HepG2 (cell line): ENCODE results near the gene ALS2. TPM values are rescaled to one million over a fixed set of nuclear protein-coding genes. Genes with fewer than 3 reads are reported as not detected.
A peak's percentile ranks its signal among the peaks of the same experiment; 100 is the strongest.

Experiments
- ATAC-seq: fragments of 200-7000 bp; cut with Tn5 transposase; 3 replicates; pipeline ENCODE4 v1.9.1; 2020; ENCODE audit warnings: mild to moderate bottlenecking, moderate library complexity
- BruUV-seq: library from RNA; stranded (reverse); fragments of 400-500 nt; replicated peaks from 2 replicates; lab custom pipeline; 2021; lab: Mats Ljungman, UMichigan
- CTCF ChIA-PET: fragments of 300-600 bp; formaldehyde crosslinking; extraction: SDS; loops from one replicate; lab custom pipeline; 2021; ENCODE audit warnings: low total read pairs, inconsistent platforms, low intra/inter-chr PET ratio; lab: Yijun Ruan, JAX
- POLR2A ChIA-PET: fragments of 350-600 bp; sonication (Branson Sonifier 250); formaldehyde crosslinking; loops from one replicate; lab custom pipeline; 2020; ENCODE audit warnings: antibody characterized with exemption, inconsistent platforms; lab: Yijun Ruan, JAX
- DNase-seq: peaks from one replicate; pipeline ENCODE4 v3.0.0-alpha.2; 2015; ENCODE audit warnings: low spot score
- FAIRE-seq: peaks from 3 replicates; lab custom pipeline; 2011; peaks lifted over from hg19 to GRCh38; lab: Jason Lieb, UNC
- H2AFZ ChIP-seq: one replicate; pipeline ENCODE4 v1.6.1; 2011; ENCODE audit warnings: low read length, inconsistent platforms
- H3K27ac ChIP-seq: fragments of 300-600 bp; 3 replicates; pipeline ENCODE4 v1.8.0; 2011; ENCODE audit warnings: mixed run types, mild to moderate bottlenecking, mixed read lengths, low read length, inconsistent platforms; ENCODE audit not compliant: insufficient read depth; ENCODE audit errors: extremely low read length
- H3K27me3 ChIP-seq, 2 experiments: fragments of 200-600 bp in 1 of 2; 2 replicates in 1 of 2; 3 replicates in 1 of 2; pipeline versions ENCODE4 v1.6.0 to v1.8.0; 2011; ENCODE audit warnings: low read length in 2 of 2, mild to moderate bottlenecking in 2 of 2, moderate library complexity in 2 of 2, inconsistent platforms in 1 of 2; ENCODE audit not compliant: insufficient read depth in 2 of 2, control insufficient read depth in 1 of 2
- H3K36me3 ChIP-seq, 2 experiments: fragments of 200-600 bp in 1 of 2; replicated peaks in 1 of 2; 2 replicates in 1 of 2; 3 replicates in 1 of 2; pipeline versions ENCODE4 v1.5.1 to v1.8.0; 2011; ENCODE audit warnings: low read length in 2 of 2, inconsistent platforms in 1 of 2; ENCODE audit not compliant: insufficient read depth in 2 of 2, control insufficient read depth in 1 of 2
- H3K4me1 ChIP-seq: 2 replicates; pipeline ENCODE4 v1.5.1; 2012; ENCODE audit warnings: low read length, inconsistent platforms; ENCODE audit not compliant: insufficient read depth
- H3K4me2 ChIP-seq: 2 replicates; pipeline ENCODE4 v1.6.0; 2011; ENCODE audit warnings: low read depth, low read length, inconsistent platforms
- H3K4me3 ChIP-seq, 3 experiments: fragments of 200-600 bp in 1 of 3; sonication (generic), shearing (Covaris generic) in 1 of 3; replicated peaks in 1 of 3; 2 replicates each; pipeline ENCODE4 v1.5.1; 2011 to 2016; ENCODE audit warnings: low read length in 3 of 3, inconsistent platforms in 2 of 3, low read depth in 2 of 3, mild to moderate bottlenecking in 2 of 3, control low read depth in 1 of 3, mixed read lengths in 1 of 3; ENCODE audit not compliant: insufficient read depth in 1 of 3
- H3K79me2 ChIP-seq: one replicate; pipeline ENCODE4 v1.6.1; 2011; ENCODE audit warnings: low read length, inconsistent platforms; ENCODE audit not compliant: insufficient read depth
- H3K9ac ChIP-seq: 2 replicates; pipeline ENCODE4 v1.6.0; 2011; ENCODE audit warnings: mild to moderate bottlenecking, low read depth, low read length, inconsistent platforms; ENCODE audit not compliant: insufficient read depth
- H3K9me3 ChIP-seq: 2 replicates; pipeline ENCODE4 v1.5.1; 2012; ENCODE audit warnings: mild to moderate bottlenecking, low read length
- H4K20me1 ChIP-seq: 2 replicates; pipeline ENCODE4 v1.6.0; 2011; ENCODE audit warnings: inconsistent platforms, mild to moderate bottlenecking, low read length, moderate library complexity; ENCODE audit not compliant: insufficient read depth
- ARNTL ChIP-seq: sonication (generic); formaldehyde crosslinking; IDR thresholded peaks from 2 replicates; pipeline ENCODE4 v1.4.0; 2020; ENCODE audit warnings: mild to moderate bottlenecking, missing genetic modification reagents
- FOXA3 ChIP-seq: IDR thresholded peaks from 2 replicates; pipeline ENCODE4 v1.6.1; 2016; ENCODE audit warnings: missing genetic modification reagents, missing compliant biosample characterization
- GATAD2A ChIP-seq: IDR thresholded peaks from 2 replicates; pipeline ENCODE4 v1.6.1; 2016
- PITX1 ChIP-seq: sonication (generic); formaldehyde crosslinking; IDR thresholded peaks from 2 replicates; pipeline ENCODE4 v1.5.1; 2020; ENCODE audit warnings: mild to moderate bottlenecking, missing genetic modification reagents
- SAP130 ChIP-seq: IDR thresholded peaks from 2 replicates; pipeline ENCODE4 v1.6.1; 2016; ENCODE audit warnings: low read depth
- SOX5 ChIP-seq: IDR thresholded peaks from 2 replicates; pipeline ENCODE4 v1.6.1; 2016; ENCODE audit warnings: borderline replicate concordance
- THAP11 ChIP-seq: IDR thresholded peaks from 2 replicates; pipeline ENCODE4 v1.6.1; 2016; ENCODE audit warnings: missing biosample characterization, missing genetic modification reagents
- WGBS: methylation state at CpG from one replicate; pipeline ENCODE4 v1.1.6; 2017; ENCODE audit warnings: low lambda C conversion rate; 5-methylcytosine and 5-hydroxymethylcytosine counted together
- in situ Hi-C: cut with HindIII; loops from 2 replicates; pipeline ENCODE4 v1.10.0; 2017; ENCODE audit warnings: low pct_unique_long_range_greater_than_20kb; ENCODE audit not compliant: extremely low pct_ligation_motif_present
- intact Hi-C: fragments of 100-400 bp; cut with micrococcal nuclease; formaldehyde crosslinking; loops from one replicate; pipeline ENCODE4 v1.10.0; 2022; ENCODE audit not compliant: unreplicated experiment
- polyA plus RNA-seq, 8 experiments: library from polyadenylated mRNA; depleted of rRNA in 3 of 8; stranded (reverse) in 7 of 8; unstranded in 1 of 8; fragments of >200 nt; fragmentation: Illumina TruSeq in 4 of 8; extraction: Trizol in 4 of 8; gene quantifications; 2 replicates each; pipeline versions ENCODE4 v1.2.1 to v1.2.3, GENCODE V29; 2011 to 2016; ENCODE audit warnings: low read depth in 4 of 8, missing spikeins in 1 of 8, mixed read lengths in 1 of 8; ENCODE audit not compliant: insufficient read depth in 1 of 8
- total RNA-seq, 5 experiments: library from RNA; depleted of rRNA; stranded (reverse); fragments of >200 nt; fragmentation: Illumina TruSeq; extraction: Trizol; gene quantifications; 2 replicates each; pipeline ENCODE4 v1.2.3, GENCODE V29; 2016; ENCODE audit warnings: low read depth in 1 of 5
- TF ChIP-seq, protein P1 (sequence below): sonication (generic); formaldehyde crosslinking; IDR thresholded peaks from 2 replicates; pipeline ENCODE4 v1.4.0; 2020; ENCODE audit warnings: missing genetic modification reagents, borderline replicate concordance
- TF ChIP-seq, protein P2 (sequence below): sonication (generic); formaldehyde crosslinking; IDR thresholded peaks from 2 replicates; pipeline ENCODE4 v1.4.0; 2020; ENCODE audit warnings: missing genetic modification reagents
- TF ChIP-seq, protein P3 (sequence below): sonication (generic); formaldehyde crosslinking; conservative IDR thresholded peaks from 2 replicates; pipeline ENCODE4 v1.4.0; 2020; ENCODE audit warnings: mild to moderate bottlenecking, missing genetic modification reagents, moderate library complexity
- TF ChIP-seq, protein P4 (sequence below): sonication (generic); formaldehyde crosslinking; IDR thresholded peaks from 2 replicates; pipeline ENCODE4 v1.4.0; 2020; ENCODE audit warnings: missing genetic modification reagents
- TF ChIP-seq, protein P5 (sequence below): IDR thresholded peaks from 2 replicates; pipeline ENCODE4 v1.6.1; 2012; ENCODE audit warnings: low read depth, low read length, improper control_type of control experiment

The ALS2 gene
- total and polyA plus RNA-seq, 2 of the 13 experiments (the other 11 are each of a cell fraction or from before 2014, with no cell fraction given): 12.7 to 19.3 TPM

DNA sequence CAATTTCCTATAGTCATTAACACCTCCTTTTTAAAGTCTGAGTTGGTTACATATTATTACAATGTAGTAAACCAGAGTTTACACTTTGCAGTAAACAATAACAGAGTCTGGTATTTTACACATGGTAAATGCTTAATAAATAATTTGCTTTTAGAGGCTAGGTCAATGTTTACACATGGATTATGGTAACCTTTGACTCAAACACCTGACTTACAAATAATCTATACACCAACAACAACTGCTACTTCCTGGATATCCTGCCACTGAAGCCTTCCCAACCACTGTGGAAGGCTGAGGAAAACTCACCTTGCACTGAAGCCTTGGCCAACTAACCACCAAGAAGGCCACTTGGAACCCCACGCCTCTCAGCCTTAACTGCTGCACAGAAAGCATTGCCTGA, 5.4 kb downstream of the ALS2 start:
- Histone ChIP-seq H3K79me2 (peaks cover 71% of the 10 kb centered on the region), H2AFZ (no peak overlapping the region), H3K4me1 (peaks cover 49% of the 10 kb centered on the region), H3K27ac (no peak overlapping the region), H3K4me3 (no peak overlapping the region), H4K20me1 (no peaks in the 10 kb centered on the region), H3K36me3 (no peaks in the 10 kb centered on the region; a peak in 1 of 5 replicates), H3K4me2 (peak overlapping the region; percentile 26; the same call in 1 of the 2 replicates), H3K9ac (no peak overlapping the region), H3K27me3 (no peaks in the 10 kb centered on the region; a peak in 1 of 5 replicates), H3K9me3 (no peaks in the 10 kb centered on the region)
- ATAC-seq (peak; percentile 38; the same call in 2 of the 3 replicates), FAIRE-seq (no peak), DNase-seq (no peak)
- BruUV-seq: no TSS peak
- POLR2A ChIA-PET: no interaction called here
- CTCF ChIA-PET: no interaction called here
- intact Hi-C loops: no loop called here
- in situ Hi-C loops: no loop called here
- WGBS: 76% methylated on average over 1 of the region's 1 CpG
- TF ChIP-seq, protein P1, sequence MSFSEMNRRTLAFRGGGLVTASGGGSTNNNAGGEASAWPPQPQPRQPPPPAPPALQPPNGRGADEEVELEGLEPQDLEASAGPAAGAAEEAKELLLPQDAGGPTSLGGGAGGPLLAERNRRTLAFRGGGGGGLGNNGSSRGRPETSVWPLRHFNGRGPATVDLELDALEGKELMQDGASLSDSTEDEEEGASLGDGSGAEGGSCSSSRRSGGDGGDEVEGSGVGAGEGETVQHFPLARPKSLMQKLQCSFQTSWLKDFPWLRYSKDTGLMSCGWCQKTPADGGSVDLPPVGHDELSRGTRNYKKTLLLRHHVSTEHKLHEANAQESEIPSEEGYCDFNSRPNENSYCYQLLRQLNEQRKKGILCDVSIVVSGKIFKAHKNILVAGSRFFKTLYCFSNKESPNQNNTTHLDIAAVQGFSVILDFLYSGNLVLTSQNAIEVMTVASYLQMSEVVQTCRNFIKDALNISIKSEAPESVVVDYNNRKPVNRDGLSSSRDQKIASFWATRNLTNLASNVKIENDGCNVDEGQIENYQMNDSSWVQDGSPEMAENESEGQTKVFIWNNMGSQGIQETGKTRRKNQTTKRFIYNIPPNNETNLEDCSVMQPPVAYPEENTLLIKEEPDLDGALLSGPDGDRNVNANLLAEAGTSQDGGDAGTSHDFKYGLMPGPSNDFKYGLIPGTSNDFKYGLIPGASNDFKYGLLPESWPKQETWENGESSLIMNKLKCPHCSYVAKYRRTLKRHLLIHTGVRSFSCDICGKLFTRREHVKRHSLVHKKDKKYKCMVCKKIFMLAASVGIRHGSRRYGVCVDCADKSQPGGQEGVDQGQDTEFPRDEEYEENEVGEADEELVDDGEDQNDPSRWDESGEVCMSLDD (CRISPR knock-in tag): no peak
- TF ChIP-seq, protein P2, sequence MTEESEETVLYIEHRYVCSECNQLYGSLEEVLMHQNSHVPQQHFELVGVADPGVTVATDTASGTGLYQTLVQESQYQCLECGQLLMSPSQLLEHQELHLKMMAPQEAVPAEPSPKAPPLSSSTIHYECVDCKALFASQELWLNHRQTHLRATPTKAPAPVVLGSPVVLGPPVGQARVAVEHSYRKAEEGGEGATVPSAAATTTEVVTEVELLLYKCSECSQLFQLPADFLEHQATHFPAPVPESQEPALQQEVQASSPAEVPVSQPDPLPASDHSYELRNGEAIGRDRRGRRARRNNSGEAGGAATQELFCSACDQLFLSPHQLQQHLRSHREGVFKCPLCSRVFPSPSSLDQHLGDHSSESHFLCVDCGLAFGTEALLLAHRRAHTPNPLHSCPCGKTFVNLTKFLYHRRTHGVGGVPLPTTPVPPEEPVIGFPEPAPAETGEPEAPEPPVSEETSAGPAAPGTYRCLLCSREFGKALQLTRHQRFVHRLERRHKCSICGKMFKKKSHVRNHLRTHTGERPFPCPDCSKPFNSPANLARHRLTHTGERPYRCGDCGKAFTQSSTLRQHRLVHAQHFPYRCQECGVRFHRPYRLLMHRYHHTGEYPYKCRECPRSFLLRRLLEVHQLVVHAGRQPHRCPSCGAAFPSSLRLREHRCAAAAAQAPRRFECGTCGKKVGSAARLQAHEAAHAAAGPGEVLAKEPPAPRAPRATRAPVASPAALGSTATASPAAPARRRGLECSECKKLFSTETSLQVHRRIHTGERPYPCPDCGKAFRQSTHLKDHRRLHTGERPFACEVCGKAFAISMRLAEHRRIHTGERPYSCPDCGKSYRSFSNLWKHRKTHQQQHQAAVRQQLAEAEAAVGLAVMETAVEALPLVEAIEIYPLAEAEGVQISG (CRISPR knock-in tag): no peak
- TF ChIP-seq SOX5 (CRISPR knock-in tag): peak; percentile 21; the same call in 1 of the 2 replicates
- TF ChIP-seq THAP11 (CRISPR knock-in tag): peak; percentile 38; the same call in 1 of the 2 replicates
- TF ChIP-seq PITX1: peak; percentile 93
- peak; percentile 44 for TF ChIP-seq GATAD2A (CRISPR knock-in tag)
- TF ChIP-seq, protein P3, sequence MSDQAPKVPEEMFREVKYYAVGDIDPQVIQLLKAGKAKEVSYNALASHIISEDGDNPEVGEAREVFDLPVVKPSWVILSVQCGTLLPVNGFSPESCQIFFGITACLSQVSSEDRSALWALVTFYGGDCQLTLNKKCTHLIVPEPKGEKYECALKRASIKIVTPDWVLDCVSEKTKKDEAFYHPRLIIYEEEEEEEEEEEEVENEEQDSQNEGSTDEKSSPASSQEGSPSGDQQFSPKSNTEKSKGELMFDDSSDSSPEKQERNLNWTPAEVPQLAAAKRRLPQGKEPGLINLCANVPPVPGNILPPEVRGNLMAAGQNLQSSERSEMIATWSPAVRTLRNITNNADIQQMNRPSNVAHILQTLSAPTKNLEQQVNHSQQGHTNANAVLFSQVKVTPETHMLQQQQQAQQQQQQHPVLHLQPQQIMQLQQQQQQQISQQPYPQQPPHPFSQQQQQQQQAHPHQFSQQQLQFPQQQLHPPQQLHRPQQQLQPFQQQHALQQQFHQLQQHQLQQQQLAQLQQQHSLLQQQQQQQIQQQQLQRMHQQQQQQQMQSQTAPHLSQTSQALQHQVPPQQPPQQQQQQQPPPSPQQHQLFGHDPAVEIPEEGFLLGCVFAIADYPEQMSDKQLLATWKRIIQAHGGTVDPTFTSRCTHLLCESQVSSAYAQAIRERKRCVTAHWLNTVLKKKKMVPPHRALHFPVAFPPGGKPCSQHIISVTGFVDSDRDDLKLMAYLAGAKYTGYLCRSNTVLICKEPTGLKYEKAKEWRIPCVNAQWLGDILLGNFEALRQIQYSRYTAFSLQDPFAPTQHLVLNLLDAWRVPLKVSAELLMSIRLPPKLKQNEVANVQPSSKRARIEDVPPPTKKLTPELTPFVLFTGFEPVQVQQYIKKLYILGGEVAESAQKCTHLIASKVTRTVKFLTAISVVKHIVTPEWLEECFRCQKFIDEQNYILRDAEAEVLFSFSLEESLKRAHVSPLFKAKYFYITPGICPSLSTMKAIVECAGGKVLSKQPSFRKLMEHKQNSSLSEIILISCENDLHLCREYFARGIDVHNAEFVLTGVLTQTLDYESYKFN (CRISPR knock-in tag): peak; percentile 60
- 0 out of 2 replicates have a peak, but pooled peaks have one; percentile 37 for TF ChIP-seq SAP130 (CRISPR knock-in tag)
- TF ChIP-seq, protein P4, sequence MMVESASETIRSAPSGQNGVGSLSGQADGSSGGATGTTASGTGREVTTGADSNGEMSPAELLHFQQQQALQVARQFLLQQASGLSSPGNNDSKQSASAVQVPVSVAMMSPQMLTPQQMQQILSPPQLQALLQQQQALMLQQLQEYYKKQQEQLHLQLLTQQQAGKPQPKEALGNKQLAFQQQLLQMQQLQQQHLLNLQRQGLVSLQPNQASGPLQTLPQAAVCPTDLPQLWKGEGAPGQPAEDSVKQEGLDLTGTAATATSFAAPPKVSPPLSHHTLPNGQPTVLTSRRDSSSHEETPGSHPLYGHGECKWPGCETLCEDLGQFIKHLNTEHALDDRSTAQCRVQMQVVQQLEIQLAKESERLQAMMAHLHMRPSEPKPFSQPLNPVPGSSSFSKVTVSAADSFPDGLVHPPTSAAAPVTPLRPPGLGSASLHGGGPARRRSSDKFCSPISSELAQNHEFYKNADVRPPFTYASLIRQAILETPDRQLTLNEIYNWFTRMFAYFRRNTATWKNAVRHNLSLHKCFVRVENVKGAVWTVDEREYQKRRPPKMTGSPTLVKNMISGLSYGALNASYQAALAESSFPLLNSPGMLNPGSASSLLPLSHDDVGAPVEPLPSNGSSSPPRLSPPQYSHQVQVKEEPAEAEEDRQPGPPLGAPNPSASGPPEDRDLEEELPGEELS: peak; percentile 59
- TF ChIP-seq, protein P5, sequence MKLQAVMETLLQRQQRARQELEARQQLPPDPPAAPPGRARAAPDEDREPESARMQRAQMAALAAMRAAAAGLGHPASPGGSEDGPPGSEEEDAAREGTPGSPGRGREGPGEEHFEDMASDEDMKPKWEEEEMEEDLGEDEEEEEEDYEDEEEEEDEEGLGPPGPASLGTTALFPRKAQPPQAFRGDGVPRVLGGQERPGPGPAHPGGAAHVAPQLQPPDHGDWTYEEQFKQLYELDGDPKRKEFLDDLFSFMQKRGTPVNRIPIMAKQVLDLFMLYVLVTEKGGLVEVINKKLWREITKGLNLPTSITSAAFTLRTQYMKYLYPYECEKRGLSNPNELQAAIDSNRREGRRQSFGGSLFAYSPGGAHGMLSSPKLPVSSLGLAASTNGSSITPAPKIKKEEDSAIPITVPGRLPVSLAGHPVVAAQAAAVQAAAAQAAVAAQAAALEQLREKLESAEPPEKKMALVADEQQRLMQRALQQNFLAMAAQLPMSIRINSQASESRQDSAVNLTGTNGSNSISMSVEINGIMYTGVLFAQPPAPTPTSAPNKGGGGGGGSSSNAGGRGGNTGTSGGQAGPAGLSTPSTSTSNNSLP: 0 out of 2 replicates have a peak, but pooled peaks have one; percentile 33
- TF ChIP-seq ARNTL (CRISPR knock-in tag): no peak
- TF ChIP-seq FOXA3 (CRISPR knock-in tag): peak; percentile 76
